HG02571 (cell line): ENCODE data around the gene ANKRA2.
"Not testable (repeated sequence)": the region's sequence is repeated elsewhere in the genome, so short reads cannot be mapped to it uniquely, and the experiment has no call there.

Experiments
- ATAC-seq: cut with Tn5 transposase; IDR thresholded peaks from one replicate; pipeline ENCODE4 v1.9.1; 2021; ENCODE audit warnings: mild to moderate bottlenecking, moderate library complexity; ENCODE audit not compliant: unreplicated experiment

The ANKRA2 gene

DNA sequence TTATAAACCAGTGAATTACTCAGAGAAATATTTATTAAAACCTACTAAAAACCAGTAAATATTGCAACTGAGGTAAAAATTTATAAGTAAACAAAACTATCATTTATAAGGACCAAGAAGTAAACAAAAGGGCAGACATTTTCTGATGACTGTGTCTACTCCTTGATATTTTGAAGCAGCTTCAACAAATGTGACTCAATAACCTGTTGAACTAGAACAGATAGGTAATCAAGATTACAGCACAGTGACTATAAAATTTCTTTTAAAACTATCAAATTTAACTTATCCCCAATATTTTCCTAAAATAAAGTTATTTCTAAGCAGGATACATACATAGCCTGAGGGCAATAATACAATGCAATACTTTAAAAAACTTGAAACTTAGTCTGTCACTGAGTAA, 12.8 kb downstream of the ANKRA2 start:
- no peak for ATAC-seq

DNA sequence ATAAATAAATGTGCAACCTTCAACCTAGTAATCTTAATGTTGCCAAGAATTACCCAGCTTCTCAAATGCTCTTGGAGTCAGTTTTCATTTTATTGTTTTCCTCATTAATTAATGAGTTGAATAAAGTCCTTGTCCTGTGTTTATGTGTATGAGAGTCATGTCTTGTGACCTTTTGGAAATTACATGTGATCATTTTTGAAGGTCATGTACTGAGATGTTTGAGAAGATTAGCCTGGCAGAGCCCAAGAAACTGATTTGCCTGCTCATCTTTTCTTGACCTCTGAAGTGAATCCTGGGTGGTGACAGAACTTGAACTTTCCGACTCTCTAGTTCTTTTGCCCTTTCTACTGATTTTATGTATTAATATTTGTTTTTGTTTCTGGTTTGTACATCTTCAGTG, 15.4 kb downstream of the ANKRA2 start:
- no peak for ATAC-seq

DNA sequence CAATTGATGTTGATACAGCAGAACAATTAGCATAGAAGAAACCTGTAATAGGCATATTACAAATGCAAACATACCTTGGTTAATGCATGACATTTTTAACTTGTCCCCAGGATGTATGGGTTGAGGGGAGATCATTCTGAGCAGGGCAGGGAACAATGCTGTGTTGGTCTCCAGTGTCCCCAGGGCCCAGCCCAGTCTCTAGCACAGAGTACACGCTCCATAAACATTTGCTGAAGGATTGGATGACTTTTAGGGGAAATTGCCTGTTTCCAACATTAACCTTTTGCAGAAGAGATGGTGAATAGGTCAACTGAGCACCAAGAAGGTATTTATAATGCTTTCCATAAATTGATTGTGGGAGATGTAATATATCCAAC, 20.0 kb downstream of the ANKRA2 start:
- ATAC-seq, result no peak

GRCh38 chr5:73544429-73545402, 20.7 kb downstream of the ANKRA2 start:
- no peak for ATAC-seq

GRCh38 chr5:73542020-73542419, 23.4 kb downstream of the ANKRA2 start:
- ATAC-seq, result no peak

GRCh38 chr5:73540192-73540591, 25.2 kb downstream of the ANKRA2 start:
- no peak for ATAC-seq

DNA sequence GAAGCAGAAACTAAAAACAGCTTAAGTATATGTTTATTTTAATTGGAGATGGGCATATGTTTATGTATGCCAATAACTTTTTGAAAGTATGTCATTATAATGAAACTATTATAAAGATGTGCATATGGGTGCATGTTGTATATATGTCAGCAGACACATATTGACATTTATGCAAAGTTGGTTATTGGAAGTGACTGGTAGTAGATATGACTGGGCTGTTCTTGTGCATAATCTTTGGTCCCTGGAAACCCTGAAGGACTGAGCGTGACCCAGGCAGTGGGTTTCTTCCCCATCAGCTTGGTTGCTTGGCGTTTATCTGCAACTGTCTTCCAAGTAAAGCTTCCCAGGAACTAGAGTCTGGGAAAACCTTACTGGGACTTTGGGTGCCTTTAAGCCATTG, 25.7 kb downstream of the ANKRA2 start:
- no peak for ATAC-seq

- no peak for ATAC-seq
These were observed 30.5 kb downstream of the ANKRA2 start for GRCh38 chr5:73534971-73535370.

DNA sequence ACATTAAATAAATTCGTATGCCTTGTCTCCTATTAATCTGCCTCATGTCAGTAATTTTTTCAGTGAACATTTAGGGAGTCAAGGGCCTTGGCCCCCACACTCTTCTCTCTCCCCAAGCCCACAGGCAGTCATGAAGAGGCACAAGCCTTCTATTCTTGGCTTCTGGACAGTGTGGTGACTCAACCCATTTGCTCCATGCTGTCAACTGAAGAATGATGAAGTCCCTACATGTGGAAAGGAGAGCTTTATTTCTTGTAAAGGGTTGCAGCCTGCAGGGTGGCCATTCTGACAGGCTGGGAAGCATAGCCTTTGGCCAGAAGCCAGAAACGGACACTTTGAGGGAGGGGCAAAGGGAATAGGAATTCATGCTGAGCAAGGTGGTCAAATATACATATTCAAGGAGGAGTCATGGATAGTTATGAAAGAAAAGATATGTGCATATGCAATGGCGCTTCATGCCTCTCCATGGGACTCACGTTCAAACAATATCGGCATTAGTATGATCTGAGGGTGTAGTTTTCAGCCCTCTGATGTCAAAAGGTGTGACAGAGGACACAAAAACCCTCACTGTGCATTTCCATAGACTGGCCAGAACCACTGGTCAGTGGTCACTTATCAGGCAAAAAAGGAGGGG, 31.3 kb downstream of the ANKRA2 start:
- ATAC-seq, result no peak

- ATAC-seq, result no peak
These were observed 33.2 kb downstream of the ANKRA2 start for GRCh38 chr5:73532195-73532594.

- no peak for ATAC-seq
These were observed 34.1 kb downstream of the ANKRA2 start for GRCh38 chr5:73531356-73531755.

DNA sequence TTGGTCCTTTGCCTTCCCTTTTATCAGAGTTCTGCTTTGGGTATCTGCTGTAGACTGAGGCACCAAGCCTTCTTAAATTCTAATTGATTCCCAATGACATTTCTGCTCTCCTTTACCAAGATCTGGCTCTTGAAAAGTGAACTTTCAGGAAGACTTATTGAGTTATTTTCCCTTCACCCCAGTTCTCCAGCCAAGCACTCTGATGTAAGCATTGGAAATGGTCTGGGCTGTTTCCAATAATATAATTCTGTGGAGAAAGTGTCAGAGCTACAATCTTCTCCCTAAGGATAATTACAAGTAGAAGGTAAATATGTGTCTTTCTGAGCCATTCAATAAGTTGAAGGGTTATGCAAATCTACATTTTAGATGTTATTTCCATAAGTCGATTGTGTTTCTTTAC, 36.4 kb downstream of the ANKRA2 start:
- ATAC-seq, result no peak

- ATAC-seq, result no peak
These were observed 37.2 kb downstream of the ANKRA2 start for GRCh38 chr5:73528248-73528647.

GRCh38 chr5:73525606-73526203, 39.7 kb downstream of the ANKRA2 start:
- ATAC-seq, result no peak

DNA sequence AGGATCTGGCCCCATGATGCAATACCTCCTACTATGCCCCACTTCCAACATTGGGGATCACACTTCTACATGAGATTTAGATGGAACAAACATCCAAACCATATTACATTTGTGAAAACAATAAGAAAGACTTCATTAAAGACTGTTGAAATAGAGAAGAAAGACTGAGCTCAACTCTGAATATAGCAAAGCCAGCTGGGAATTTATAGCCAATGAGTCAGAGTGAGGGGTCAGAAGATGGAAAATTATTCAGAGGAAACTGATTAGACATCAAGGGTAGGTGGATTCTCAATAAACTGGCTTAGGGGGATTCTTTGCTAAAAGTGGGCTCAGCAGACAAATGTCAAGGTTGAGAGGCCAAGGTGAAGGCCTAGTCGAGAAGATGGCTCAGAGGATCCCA, 41.6 kb downstream of the ANKRA2 start:
- ATAC-seq, result no peak

GRCh38 chr5:73522989-73523388, 42.5 kb downstream of the ANKRA2 start:
- no peak for ATAC-seq

GRCh38 chr5:73519531-73520283, 45.7 kb downstream of the ANKRA2 start:
- peak; percentile 98 for ATAC-seq

DNA sequence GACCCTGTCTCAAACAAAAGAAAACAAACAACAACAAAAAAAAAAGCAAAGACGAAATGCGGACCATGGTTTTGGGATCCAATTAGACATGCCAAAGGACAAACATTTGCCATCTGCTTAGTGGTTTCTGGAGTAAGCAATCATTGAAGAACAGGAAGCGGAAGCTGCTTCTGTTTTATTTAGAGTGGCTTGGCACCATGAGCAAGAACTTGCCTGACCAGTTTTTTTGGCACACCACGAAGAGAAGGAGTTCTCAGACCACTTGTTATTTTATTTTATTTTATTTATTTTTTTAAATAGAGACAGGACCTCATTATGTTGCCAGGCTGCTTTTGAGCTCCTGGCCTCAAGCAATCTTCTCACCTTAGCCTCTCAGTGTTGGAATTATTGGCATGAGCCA, 50.2 kb downstream of the ANKRA2 start:
- ATAC-seq, result no peak

GRCh38 chr5:73514418-73514817, 51.0 kb downstream of the ANKRA2 start:
- no peak for ATAC-seq

DNA sequence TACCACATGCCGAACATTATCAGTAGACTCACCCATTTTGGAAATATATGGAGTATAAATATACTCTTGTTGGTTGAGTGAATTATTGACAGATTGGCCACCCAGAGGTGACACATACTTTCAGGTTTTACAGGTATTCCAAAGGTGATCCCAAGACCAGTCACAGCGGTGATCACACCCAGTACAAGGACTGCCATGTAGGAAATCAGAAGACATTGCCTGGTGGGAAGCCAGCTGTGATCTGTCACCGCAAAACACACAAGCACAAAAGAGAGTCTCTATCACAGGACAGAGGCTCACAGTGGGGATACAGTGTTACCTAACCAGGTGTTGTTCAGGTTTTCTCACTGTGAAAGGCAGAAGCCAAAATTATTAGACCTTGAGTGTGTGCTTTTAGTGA, 51.4 kb downstream of the ANKRA2 start:
- no peak for ATAC-seq

GRCh38 chr5:73508521-73508920, 56.9 kb downstream of the ANKRA2 start:
- not testable (repeated sequence) for ATAC-seq
